ENCODE data around the gene FGGY. TPM values are rescaled to one million over a fixed set of nuclear protein-coding genes. Genes with fewer than 3 reads are reported as not detected.

The FGGY gene
- total RNA-seq, 1 experiment from 2014 or later, result 14.6 TPM

DNA sequence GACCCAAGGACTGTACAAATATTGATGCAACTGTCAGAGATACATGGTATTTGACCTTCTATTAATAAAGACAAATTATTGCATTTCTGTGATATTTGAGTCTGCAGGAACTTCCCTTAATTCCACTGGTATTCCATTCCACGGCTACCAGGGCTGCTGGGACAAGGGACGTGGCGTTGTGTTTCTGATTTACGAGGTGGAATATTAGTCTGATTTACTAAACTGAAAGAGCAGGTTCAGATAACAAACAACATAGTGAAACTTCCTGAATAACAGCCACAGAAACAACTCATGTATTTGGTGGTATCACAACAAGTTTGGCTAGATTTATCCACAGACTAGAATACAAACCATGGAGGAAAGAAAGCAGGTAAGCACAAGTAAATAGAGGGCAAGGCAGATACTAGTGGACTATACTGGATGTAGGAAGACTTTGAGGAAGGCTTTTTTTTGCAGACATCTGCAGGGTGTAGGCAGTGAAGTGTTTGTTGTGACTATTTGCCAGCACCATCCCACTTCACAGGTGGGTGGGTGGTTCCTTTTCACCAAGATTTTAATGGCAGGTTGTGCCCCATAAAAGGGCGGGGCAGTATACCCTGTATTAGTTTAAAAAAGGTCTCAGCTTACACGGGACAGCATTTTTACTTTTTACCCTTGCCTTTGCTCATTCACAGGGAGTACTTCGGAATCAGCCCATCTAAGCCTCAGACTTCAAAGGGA is 100.4 kb downstream of the FGGY start:
- Histone ChIP-seq H4K91ac (ENCODE audit: insufficient read length, low read depth, low read length) (no peak overlapping the region), H4K8ac (replicated peaks; ENCODE audit: insufficient read length, low read depth, low read length) (no peak overlapping the region), H4K5ac (ENCODE audit: insufficient read length, low read depth, low read length) (no peak overlapping the region), H2BK20ac (ENCODE audit: low read depth, low read length, poor library complexity, severe bottlenecking) (no peak overlapping the region), H2AK5ac (ENCODE audit: insufficient read length, low read length) (no peak overlapping the region), H3K14ac (ENCODE audit: insufficient read depth, low read length) (no peak overlapping the region), H3K9ac (ENCODE audit: extremely low read depth, insufficient read length, low read length) (no peak overlapping the region), H3K4me1 (ENCODE audit: insufficient read depth, low read length) (0 out of 2 replicates have a peak, but pooled peaks cover 5% of the 10 kb centered on the region), H3K23ac (ENCODE audit: insufficient read length, low read depth, low read length) (no peak overlapping the region), H3K56ac (ENCODE audit: insufficient read length, low read depth, low read length) (no peak overlapping the region), H2BK12ac (ENCODE audit: insufficient read length, low read depth, low read length) (no peak overlapping the region), H3K27ac (ENCODE audit: insufficient read length, low read depth, low read length) (no peak overlapping the region), H2BK5ac (ENCODE audit: insufficient read length, low read length) (no peak overlapping the region), H2BK120ac (ENCODE audit: low read depth, low read length, poor library complexity, severe bottlenecking) (no peak overlapping the region), H3K23me2 (ENCODE audit: insufficient read length, low read depth, low read length, poor library complexity, severe bottlenecking) (no peaks in the 10 kb centered on the region), H4K20me1 (ENCODE audit: control insufficient read depth, insufficient read depth, insufficient read length) (no peaks in the 10 kb centered on the region), H3K4ac (ENCODE audit: low read depth, low read length) (no peak overlapping the region), H3K27me3 (ENCODE audit: insufficient read depth, low read length) (no peaks in the 10 kb centered on the region), H3K79me2 (ENCODE audit: insufficient read depth, low read length) (no peaks in the 10 kb centered on the region), H2BK15ac (ENCODE audit: low read depth, low read length) (no peak overlapping the region), H3K79me1 (ENCODE audit: insufficient read depth, low read depth, low read length, poor library complexity, severe bottlenecking) (no peaks in the 10 kb centered on the region), H3K4me2 (ENCODE audit: insufficient read depth, insufficient read length, low read length) (no peak overlapping the region), H3T11ph (ENCODE audit: low read length) (no peak overlapping the region), H3K9me3 (ENCODE audit: control insufficient read depth, low read depth, low read length) (no peaks in the 10 kb centered on the region), H2AFZ (ENCODE audit: low read length) (no peak overlapping the region), H3K18ac (ENCODE audit: insufficient read length, low read depth, low read length) (no peak overlapping the region)
- no peak for DNase-seq
- no peak overlapping the region for H3K27ac Mint-ChIP-seq
- peaks cover 26 to 31% of the 10 kb centered on the region in 2 experiments for H3K4me1 Mint-ChIP-seq
- no peaks in the 10 kb centered on the region for H3K27me3 Mint-ChIP-seq (ENCODE audit: low read depth)
- H3K4me3 Mint-ChIP-seq, result no peak overlapping the region
- no peaks in the 10 kb centered on the region for H3K36me3 Mint-ChIP-seq (ENCODE audit: insufficient read depth in 1 of 3, low read depth in 3 of 3)
- WGBS (ENCODE audit: extremely low coverage, insufficient read length, low lambda C conversion rate), result no CpG with 5 or more reads among the region's 7 CpGs
- TF ChIP-seq, protein P1, sequence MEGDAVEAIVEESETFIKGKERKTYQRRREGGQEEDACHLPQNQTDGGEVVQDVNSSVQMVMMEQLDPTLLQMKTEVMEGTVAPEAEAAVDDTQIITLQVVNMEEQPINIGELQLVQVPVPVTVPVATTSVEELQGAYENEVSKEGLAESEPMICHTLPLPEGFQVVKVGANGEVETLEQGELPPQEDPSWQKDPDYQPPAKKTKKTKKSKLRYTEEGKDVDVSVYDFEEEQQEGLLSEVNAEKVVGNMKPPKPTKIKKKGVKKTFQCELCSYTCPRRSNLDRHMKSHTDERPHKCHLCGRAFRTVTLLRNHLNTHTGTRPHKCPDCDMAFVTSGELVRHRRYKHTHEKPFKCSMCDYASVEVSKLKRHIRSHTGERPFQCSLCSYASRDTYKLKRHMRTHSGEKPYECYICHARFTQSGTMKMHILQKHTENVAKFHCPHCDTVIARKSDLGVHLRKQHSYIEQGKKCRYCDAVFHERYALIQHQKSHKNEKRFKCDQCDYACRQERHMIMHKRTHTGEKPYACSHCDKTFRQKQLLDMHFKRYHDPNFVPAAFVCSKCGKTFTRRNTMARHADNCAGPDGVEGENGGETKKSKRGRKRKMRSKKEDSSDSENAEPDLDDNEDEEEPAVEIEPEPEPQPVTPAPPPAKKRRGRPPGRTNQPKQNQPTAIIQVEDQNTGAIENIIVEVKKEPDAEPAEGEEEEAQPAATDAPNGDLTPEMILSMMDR (conservative IDR thresholded peaks at IDR 0.05), result no peak
- no peaks in the 10 kb centered on the region for H3K9me3 Mint-ChIP-seq
